Measurements from ENCODE around the gene FLNB. TPM values are rescaled to one million over a fixed set of nuclear protein-coding genes. Genes with fewer than 3 reads are reported as not detected.
A peak's percentile ranks its signal among the peaks of the same experiment; 100 is the strongest.

The FLNB gene
- total RNA-seq, 1 experiment from 2014 or later = 83.4 TPM

DNA sequence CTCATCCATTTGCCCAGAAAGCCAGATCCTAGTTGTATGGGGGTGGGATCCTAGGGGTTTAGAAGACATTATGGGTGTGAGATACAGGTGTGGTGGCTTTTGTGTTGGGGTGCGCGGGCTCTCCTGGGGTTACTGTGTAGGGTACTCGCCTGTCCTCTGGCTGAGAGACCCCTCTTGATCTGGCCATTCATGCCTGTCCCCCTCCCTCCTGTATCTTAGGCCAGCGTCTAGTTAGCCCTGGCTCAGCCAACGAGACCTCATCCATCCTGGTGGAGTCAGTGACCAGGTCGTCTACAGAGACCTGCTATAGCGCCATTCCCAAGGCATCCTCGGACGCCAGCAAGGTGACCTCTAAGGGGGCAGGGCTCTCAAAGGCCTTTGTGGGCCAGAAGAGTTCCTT is 161.1 kb downstream of the FLNB start:
- TF ChIP-seq, protein P1, sequence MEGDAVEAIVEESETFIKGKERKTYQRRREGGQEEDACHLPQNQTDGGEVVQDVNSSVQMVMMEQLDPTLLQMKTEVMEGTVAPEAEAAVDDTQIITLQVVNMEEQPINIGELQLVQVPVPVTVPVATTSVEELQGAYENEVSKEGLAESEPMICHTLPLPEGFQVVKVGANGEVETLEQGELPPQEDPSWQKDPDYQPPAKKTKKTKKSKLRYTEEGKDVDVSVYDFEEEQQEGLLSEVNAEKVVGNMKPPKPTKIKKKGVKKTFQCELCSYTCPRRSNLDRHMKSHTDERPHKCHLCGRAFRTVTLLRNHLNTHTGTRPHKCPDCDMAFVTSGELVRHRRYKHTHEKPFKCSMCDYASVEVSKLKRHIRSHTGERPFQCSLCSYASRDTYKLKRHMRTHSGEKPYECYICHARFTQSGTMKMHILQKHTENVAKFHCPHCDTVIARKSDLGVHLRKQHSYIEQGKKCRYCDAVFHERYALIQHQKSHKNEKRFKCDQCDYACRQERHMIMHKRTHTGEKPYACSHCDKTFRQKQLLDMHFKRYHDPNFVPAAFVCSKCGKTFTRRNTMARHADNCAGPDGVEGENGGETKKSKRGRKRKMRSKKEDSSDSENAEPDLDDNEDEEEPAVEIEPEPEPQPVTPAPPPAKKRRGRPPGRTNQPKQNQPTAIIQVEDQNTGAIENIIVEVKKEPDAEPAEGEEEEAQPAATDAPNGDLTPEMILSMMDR (conservative IDR thresholded peaks at IDR 0.05) = no peak
- Histone ChIP-seq H3K4me2 (ENCODE audit: insufficient read depth, insufficient read length, low read length) (no peak overlapping the region), H2AK5ac (ENCODE audit: insufficient read length, low read length) (no peak overlapping the region), H4K20me1 (ENCODE audit: control insufficient read depth, insufficient read depth, insufficient read length) (no peaks in the 10 kb centered on the region), H3K9me3 (ENCODE audit: control insufficient read depth, low read depth, low read length) (no peaks in the 10 kb centered on the region), H3K27me3 (ENCODE audit: insufficient read depth, low read length) (no peaks in the 10 kb centered on the region), H2BK5ac (ENCODE audit: insufficient read length, low read length) (no peak overlapping the region), H3K4me1 (ENCODE audit: insufficient read depth, low read length) (no peaks in the 10 kb centered on the region), H2AFZ (ENCODE audit: low read length) (no peak overlapping the region), H3K27ac (ENCODE audit: insufficient read length, low read depth, low read length) (no peak overlapping the region), H3K79me1 (ENCODE audit: insufficient read depth, low read depth, low read length, poor library complexity, severe bottlenecking) (no peaks in the 10 kb centered on the region), H4K5ac (ENCODE audit: insufficient read length, low read depth, low read length) (no peak overlapping the region), H3K18ac (ENCODE audit: insufficient read length, low read depth, low read length) (no peak overlapping the region), H2BK120ac (ENCODE audit: low read depth, low read length, poor library complexity, severe bottlenecking) (no peak overlapping the region), H2BK15ac (ENCODE audit: low read depth, low read length) (no peak overlapping the region), H3K56ac (ENCODE audit: insufficient read length, low read depth, low read length) (no peak overlapping the region), H3K23me2 (ENCODE audit: insufficient read length, low read depth, low read length, poor library complexity, severe bottlenecking) (no peaks in the 10 kb centered on the region), H3K23ac (ENCODE audit: insufficient read length, low read depth, low read length) (no peak overlapping the region), H3T11ph (ENCODE audit: low read length) (no peak overlapping the region), H3K4ac (ENCODE audit: low read depth, low read length) (no peak overlapping the region), H4K91ac (ENCODE audit: insufficient read length, low read depth, low read length) (no peak overlapping the region), H2BK20ac (ENCODE audit: low read depth, low read length, poor library complexity, severe bottlenecking) (no peak overlapping the region), H3K14ac (ENCODE audit: insufficient read depth, low read length) (no peak overlapping the region), H4K8ac (replicated peaks; ENCODE audit: insufficient read length, low read depth, low read length) (no peak overlapping the region), H3K79me2 (ENCODE audit: insufficient read depth, low read length) (no peaks in the 10 kb centered on the region), H3K9ac (ENCODE audit: extremely low read depth, insufficient read length, low read length) (no peak overlapping the region), H2BK12ac (ENCODE audit: insufficient read length, low read depth, low read length) (no peak overlapping the region)
- no peak for DNase-seq
- H3K9me3 Mint-ChIP-seq = no peaks in the 10 kb centered on the region
- peaks cover 17 to 23% of the 10 kb centered on the region in 2 experiments for H3K4me1 Mint-ChIP-seq
- peaks cover 8 to 43% (median 30%) of the 10 kb centered on the region in 3 experiments for H3K36me3 Mint-ChIP-seq (ENCODE audit: insufficient read depth in 1 of 3, low read depth in 3 of 3)
- WGBS (ENCODE audit: extremely low coverage, insufficient read length, low lambda C conversion rate) = no CpG with 5 or more reads among the region's 9 CpGs
- no peaks in the 10 kb centered on the region for H3K27me3 Mint-ChIP-seq (ENCODE audit: low read depth)
- H3K27ac Mint-ChIP-seq = peak overlapping the region in 1 of 3 experiments; percentile 70; a peak in 2 of 7 replicates
- no peak overlapping the region for H3K4me3 Mint-ChIP-seq

All from H9 (cell line).